Subcutaneous abdominal adipose tissue (tissue), 5 donors: ENCODE results near the gene DDX51.

Experiments used
- H3K27ac ChIP-seq: one replicate; pipeline ENCODE4 v1.7.0; 2013; ENCODE audit warnings: low read depth, mild to moderate bottlenecking, inconsistent platforms, low read length, moderate library complexity
- H3K27me3 ChIP-seq, 5 donors: one replicate each; pipeline ENCODE4 v1.7.0; 2013; ENCODE audit warnings: low read length in 5 of 5, inconsistent platforms in 1 of 5; ENCODE audit not compliant: control insufficient read depth in 5 of 5, insufficient read depth in 4 of 5
- H3K36me3 ChIP-seq, 5 donors: one replicate each; pipeline ENCODE4 v1.7.0; 2013; ENCODE audit warnings: low read length in 5 of 5; ENCODE audit not compliant: control insufficient read depth in 5 of 5, insufficient read depth in 5 of 5
- H3K4me1 ChIP-seq, 5 donors: one replicate each; pipeline ENCODE4 v1.7.0; 2013; ENCODE audit warnings: low read length in 5 of 5, mild to moderate bottlenecking in 3 of 5, moderate library complexity in 1 of 5; ENCODE audit not compliant: control insufficient read depth in 5 of 5, insufficient read depth in 5 of 5
- H3K4me3 ChIP-seq, 5 donors: one replicate each; pipeline ENCODE4 v1.7.0; 2013; ENCODE audit warnings: low read length in 5 of 5, low read depth in 1 of 5
- H3K9ac ChIP-seq, 5 donors: one replicate each; pipeline ENCODE4 v1.7.0; 2013; ENCODE audit warnings: low read length in 5 of 5, mild to moderate bottlenecking in 4 of 5, moderate library complexity in 3 of 5
- H3K9me3 ChIP-seq, 5 donors: one replicate each; pipeline ENCODE4 v1.7.0; 2013; ENCODE audit warnings: low read length in 5 of 5; ENCODE audit not compliant: control insufficient read depth in 5 of 5
- donor health status: healthy.
- donor health status: healthy.
- donor health status: healthy.
- donor health status: healthy.
- donor health status: healthy.

The DDX51 gene

GRCh38 chr12:132144115-132144809, at the start of gene DDX51, which contains the start of gene NOC4L:
DDX51 (minus strand) TSS chr12:132144319; CDS start chr12:132144296, 23 bp downstream.
NOC4L (plus strand) TSS chr12:132144457; CDS start chr12:132144489, 32 bp downstream.
- Histone ChIP-seq H3K27me3 (no peaks in the 10 kb centered on the region), H3K27ac (peak within 1 kb of the TSS; percentile 60), H3K4me3 (peak within 1 kb of the TSS; percentile 64 to 86 (median 72)), H3K9me3 (no peaks in the 10 kb centered on the region), H3K9ac (peak within 1 kb of the TSS in 4 of 5 donors; percentile 73 to 93 (median 84)), H3K4me1 (peaks cover 10 to 30% (median 25%) of the 10 kb centered on the region in 5 donors), H3K36me3 (peaks cover 0 to 55% (median 40%) of the 10 kb centered on the region in 5 donors)

- H3K27me3 ChIP-seq = peaks cover 3 to 26% (median 5%) of the 10 kb centered on the region in 5 donors
Measured at GRCh38 chr12:132191715-132192553, 47.8 kb upstream of the DDX51 start.

GRCh38 chr12:132190834-132191500, 46.8 kb upstream of the DDX51 start:
- Histone ChIP-seq H3K27ac (no peak overlapping the region), H3K9ac (no peak overlapping the region), H3K4me1 (peaks cover 0 to 33% (median 19%) of the 10 kb centered on the region in 5 donors), H3K4me3 (peak overlapping the region in 1 of 5 donors; percentile 68), H3K9me3 (peaks cover 5 to 42% (median 32%) of the 10 kb centered on the region in 5 donors), H3K27me3 (peaks cover 0 to 18% (median 4%) of the 10 kb centered on the region in 5 donors), H3K36me3 (no peaks in the 10 kb centered on the region)

More at GRCh38 chr12:132191715-132192553, 47.8 kb upstream of the DDX51 start:
- Histone ChIP-seq H3K9ac (no peak overlapping the region), H3K4me1 (peaks cover 0 to 31% (median 19%) of the 10 kb centered on the region in 5 donors), H3K9me3 (peaks cover 5 to 33% (median 29%) of the 10 kb centered on the region in 5 donors), H3K27ac (no peak overlapping the region), H3K4me3 (no peak overlapping the region), H3K36me3 (no peaks in the 10 kb centered on the region)

GRCh38 chr12:132190012-132190755, 46.1 kb upstream of the DDX51 start:
- H3K27ac ChIP-seq = no peak overlapping the region
- H3K9ac ChIP-seq = peak overlapping the region in 4 of 5 donors; percentile 42 to 68 (median 60)
- peak overlapping the region; percentile 44 to 78 (median 71) for H3K4me3 ChIP-seq
- peaks cover 5 to 48% (median 33%) of the 10 kb centered on the region in 5 donors for H3K9me3 ChIP-seq
- H3K36me3 ChIP-seq = no peaks in the 10 kb centered on the region
- peaks cover 0 to 33% (median 19%) of the 10 kb centered on the region in 5 donors for H3K4me1 ChIP-seq
- peaks cover 0 to 14% (median 3%) of the 10 kb centered on the region in 5 donors for H3K27me3 ChIP-seq

GRCh38 chr12:132189378-132190011, 45.4 kb upstream of the DDX51 start:
- peaks cover 0 to 11% (median 3%) of the 10 kb centered on the region in 5 donors for H3K27me3 ChIP-seq
- no peak overlapping the region for H3K27ac ChIP-seq
- peaks cover 5 to 48% (median 33%) of the 10 kb centered on the region in 5 donors for H3K9me3 ChIP-seq
- peak overlapping the region; percentile 55 to 78 (median 71) for H3K4me3 ChIP-seq
- H3K9ac ChIP-seq = peak overlapping the region in 4 of 5 donors; percentile 42 to 71 (median 60)
- peaks cover 0 to 33% (median 19%) of the 10 kb centered on the region in 5 donors for H3K4me1 ChIP-seq
- H3K36me3 ChIP-seq = no peaks in the 10 kb centered on the region

GRCh38 chr12:132188916-132189325, 44.8 kb upstream of the DDX51 start:
- peak overlapping the region in 2 of 5 donors; percentile 56 to 71 for H3K9ac ChIP-seq

GRCh38 chr12:132188451-132188901, 44.4 kb upstream of the DDX51 start:
- Histone ChIP-seq H3K9me3 (peaks cover 0 to 43% (median 23%) of the 10 kb centered on the region in 5 donors), H3K4me1 (peaks cover 0 to 33% (median 19%) of the 10 kb centered on the region in 5 donors), H3K27ac (no peak overlapping the region), H3K9ac (no peak overlapping the region), H3K36me3 (no peaks in the 10 kb centered on the region), H3K4me3 (peak overlapping the region in 1 of 5 donors; percentile 78), H3K27me3 (peaks cover 0 to 3% (median 0%) of the 10 kb centered on the region in 5 donors)

More at GRCh38 chr12:132188916-132189325, 44.8 kb upstream of the DDX51 start:
- Histone ChIP-seq H3K4me3 (peak overlapping the region; percentile 55 to 78 (median 71)), H3K36me3 (no peaks in the 10 kb centered on the region), H3K27ac (no peak overlapping the region), H3K9me3 (peaks cover 3 to 46% (median 28%) of the 10 kb centered on the region in 5 donors), H3K4me1 (peaks cover 0 to 33% (median 19%) of the 10 kb centered on the region in 5 donors), H3K27me3 (peaks cover 0 to 7% (median 2%) of the 10 kb centered on the region in 5 donors)

GRCh38 chr12:132187646-132188450, 43.7 kb upstream of the DDX51 start:
- Histone ChIP-seq H3K9me3 (peaks cover 0 to 40% (median 20%) of the 10 kb centered on the region in 5 donors), H3K9ac (no peak overlapping the region), H3K4me1 (peaks cover 0 to 33% (median 19%) of the 10 kb centered on the region in 5 donors), H3K36me3 (no peaks in the 10 kb centered on the region), H3K4me3 (no peak overlapping the region), H3K27me3 (peaks cover 0 to 3% (median 0%) of the 10 kb centered on the region in 5 donors), H3K27ac (no peak overlapping the region)
